ACC112 (cell line): ENCODE data around the gene CTSD.

Experiments used
- H2AFZ ChIP-seq: fragments of 200-600 bp; sonication (generic); one replicate; pipeline ENCODE4 v1.6.0; 2017; ENCODE audit warnings: antibody characterized with exemption, low read length; ENCODE audit not compliant: unreplicated experiment
- H3K27ac ChIP-seq: fragments of 200-600 bp; sonication (generic); 2 replicates; pipeline ENCODE4 v1.5.1; 2014; ENCODE audit warnings: low read depth, mild to moderate bottlenecking, antibody characterized with exemption, low read length, moderate library complexity
- H3K27me3 ChIP-seq: fragments of 200-600 bp; sonication (generic); 2 replicates; pipeline ENCODE4 v1.6.1; 2014; ENCODE audit warnings: mild to moderate bottlenecking, antibody characterized with exemption, low read length, moderate library complexity, mixed read lengths; ENCODE audit not compliant: insufficient read depth
- H3K36me3 ChIP-seq: fragments of 200-600 bp; sonication (generic); 2 replicates; pipeline ENCODE4 v1.6.1; 2016; ENCODE audit warnings: mild to moderate bottlenecking, antibody characterized with exemption, low read length, moderate library complexity, mixed read lengths; ENCODE audit not compliant: insufficient read depth
- H3K4me1 ChIP-seq: fragments of 200-600 bp; sonication (generic); one replicate; pipeline ENCODE4 v1.6.1; 2016; ENCODE audit warnings: low read length, mixed read lengths; ENCODE audit not compliant: insufficient read depth, unreplicated experiment, control insufficient read depth
- H3K4me3 ChIP-seq: fragments of 200-600 bp; sonication (generic); 2 replicates; pipeline ENCODE4 v1.5.1; 2014; ENCODE audit warnings: mild to moderate bottlenecking, low read depth, low read length
- H3K79me2 ChIP-seq: fragments of 200-600 bp; sonication (generic); one replicate; pipeline ENCODE4 v1.6.0; 2016; ENCODE audit warnings: low read length; ENCODE audit not compliant: control insufficient read depth, unreplicated experiment, insufficient read depth

CTSD gene

DNA sequence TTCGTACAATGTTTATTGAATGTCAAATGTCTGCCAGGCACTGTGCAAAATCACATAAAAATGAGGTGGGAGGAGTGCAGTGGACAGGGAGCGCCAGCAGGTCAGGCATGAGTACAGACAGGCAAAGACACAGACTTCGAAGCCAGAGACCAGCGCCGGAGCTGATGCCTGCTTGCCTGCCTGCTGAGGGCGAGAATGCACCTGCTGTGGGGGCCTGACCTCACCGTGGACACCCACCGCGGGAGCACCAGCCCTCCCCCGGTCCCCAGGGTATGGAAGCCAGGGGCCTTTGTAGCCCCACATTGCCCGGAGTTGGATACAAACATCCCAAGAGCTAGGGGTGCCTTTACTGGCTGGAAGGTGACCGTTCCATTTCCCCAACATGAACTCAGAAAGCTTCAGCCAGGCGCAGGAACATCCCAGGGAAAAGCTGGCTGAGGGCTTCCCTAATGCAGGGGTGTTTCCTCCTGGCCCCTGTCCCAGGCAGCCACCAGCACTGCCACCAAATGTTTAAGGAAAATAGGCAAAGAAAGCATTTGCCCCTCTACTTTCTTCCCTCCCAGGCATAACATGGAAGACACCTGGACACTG lies 31.2 kb downstream of the CTSD start:
- Histone ChIP-seq H3K36me3 (no peaks in the 10 kb centered on the region), H3K27ac (no peak overlapping the region), H3K4me1 (no peaks in the 10 kb centered on the region), H3K27me3 (peaks cover 76% of the 10 kb centered on the region), H3K79me2 (no peaks in the 10 kb centered on the region), H3K4me3 (no peak overlapping the region), H2AFZ (no peak overlapping the region)

DNA sequence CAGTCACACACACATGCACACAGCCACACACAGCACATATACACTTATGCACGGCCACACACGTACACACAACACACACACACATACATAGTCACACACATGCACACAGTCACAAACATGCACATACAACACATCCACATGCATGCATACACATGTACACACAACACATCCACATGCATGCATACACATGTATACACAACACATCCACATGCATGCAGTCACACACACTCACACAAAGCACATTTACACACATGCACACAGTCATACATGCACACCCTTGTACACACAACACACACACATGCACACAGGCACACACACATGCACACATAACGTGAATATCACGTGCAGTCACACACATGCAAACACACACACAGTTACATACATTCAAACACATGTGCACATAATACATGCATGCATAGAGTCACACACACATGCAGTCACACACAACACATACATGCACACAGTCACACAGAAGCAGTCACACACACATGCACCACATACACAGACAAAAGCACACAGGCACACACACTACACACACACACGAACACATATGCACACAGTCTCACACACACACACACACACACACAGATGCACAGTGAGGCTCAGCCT lies 32.2 kb downstream of the CTSD start:
- H3K79me2 ChIP-seq = no peaks in the 10 kb centered on the region
- H3K36me3 ChIP-seq = no peaks in the 10 kb centered on the region
- H3K4me3 ChIP-seq = no peak overlapping the region
- H2AFZ ChIP-seq = no peak overlapping the region
- H3K4me1 ChIP-seq = no peaks in the 10 kb centered on the region
- H3K27ac ChIP-seq = no peak overlapping the region
- peaks cover 70% of the 10 kb centered on the region for H3K27me3 ChIP-seq

DNA sequence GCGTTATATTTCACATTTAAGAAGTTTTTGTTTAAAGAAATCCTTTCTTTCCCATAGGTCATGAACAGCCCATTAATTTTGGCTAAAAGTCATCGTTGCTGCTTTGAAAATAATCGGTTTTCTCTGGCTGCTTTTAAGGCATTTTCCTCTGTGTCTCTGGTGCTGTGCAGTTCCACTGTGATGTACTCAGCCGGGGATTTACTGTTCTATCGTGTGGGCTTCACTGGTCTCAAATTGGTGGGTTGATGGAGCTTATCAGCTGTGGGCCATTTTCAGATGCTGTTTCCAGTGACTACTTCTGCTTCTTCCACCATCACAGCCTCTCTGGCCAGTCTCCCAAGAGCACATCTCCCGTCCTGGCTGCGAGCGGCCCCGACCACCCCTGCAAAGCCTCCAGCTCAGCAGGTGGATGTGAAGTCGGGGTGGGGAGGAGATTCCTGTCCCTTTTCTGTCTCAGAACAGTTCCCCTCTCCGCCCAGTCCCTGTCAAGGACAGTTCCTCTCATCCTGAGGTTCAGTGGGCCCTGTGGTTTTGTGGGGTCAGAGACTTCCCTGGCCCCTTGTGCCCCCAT lies 33.6 kb downstream of the CTSD start:
- H3K36me3 ChIP-seq = no peaks in the 10 kb centered on the region
- H3K79me2 ChIP-seq = no peaks in the 10 kb centered on the region
- no peaks in the 10 kb centered on the region for H3K4me1 ChIP-seq
- no peak overlapping the region for H3K27ac ChIP-seq
- H3K4me3 ChIP-seq = no peak overlapping the region
- H3K27me3 ChIP-seq = peaks cover 56% of the 10 kb centered on the region
- H2AFZ ChIP-seq = no peak overlapping the region

DNA sequence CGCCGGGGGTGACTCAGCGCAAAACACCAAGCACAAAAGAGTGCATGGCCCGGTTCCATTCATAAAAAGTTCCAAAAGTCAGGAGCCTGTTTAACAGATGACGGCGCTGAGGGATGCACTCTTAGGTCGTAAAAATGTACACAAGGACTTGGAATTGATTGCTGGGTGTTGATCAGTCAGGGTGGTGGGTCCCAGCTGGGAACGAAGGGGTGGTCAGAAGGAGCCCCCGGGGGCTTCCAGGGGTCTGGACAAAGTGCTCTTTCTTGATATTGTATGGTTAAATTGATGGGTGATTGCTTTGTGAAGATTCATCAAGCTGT lies 34.1 kb downstream of the CTSD start:
- Histone ChIP-seq H3K4me3 (no peak overlapping the region), H3K27me3 (peaks cover 53% of the 10 kb centered on the region), H3K36me3 (no peaks in the 10 kb centered on the region), H2AFZ (no peak overlapping the region), H3K4me1 (no peaks in the 10 kb centered on the region), H3K79me2 (no peaks in the 10 kb centered on the region), H3K27ac (no peak overlapping the region)

DNA sequence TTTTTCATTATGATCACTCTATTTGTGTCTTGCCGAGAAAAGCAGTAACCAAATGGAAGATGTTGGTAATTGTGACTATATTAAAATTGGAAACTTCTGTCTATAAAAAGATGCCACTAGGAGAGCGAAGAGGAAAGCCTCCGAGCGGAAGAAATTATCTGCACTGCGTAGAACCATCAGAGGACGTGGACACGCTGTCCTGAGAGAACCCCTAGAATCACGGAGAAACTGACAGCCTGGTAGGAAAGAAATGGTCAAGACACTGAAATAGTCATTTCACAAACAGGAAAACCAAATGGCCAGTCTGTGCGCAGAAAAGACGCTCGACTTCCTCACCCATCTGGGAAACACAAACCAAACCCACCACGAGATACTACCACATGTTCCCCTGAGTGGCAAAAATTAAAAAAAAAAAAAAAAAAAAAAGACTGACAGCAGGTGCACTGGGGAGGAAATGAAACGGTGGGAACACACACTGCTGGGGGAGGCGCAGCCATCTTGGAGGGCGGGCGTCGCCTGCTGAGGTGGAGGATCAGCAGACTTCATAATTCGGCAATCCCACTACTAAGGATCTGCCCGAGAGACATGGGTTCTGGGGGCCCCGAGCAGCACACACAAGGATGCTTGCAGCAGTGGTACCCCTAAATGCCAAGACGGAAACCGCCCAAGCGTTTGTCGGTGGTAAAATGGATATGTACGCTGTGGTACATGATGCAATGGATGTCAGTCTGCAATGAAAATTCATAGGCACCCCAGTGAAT lies 34.6 kb downstream of the CTSD start:
- no peak overlapping the region for H2AFZ ChIP-seq
- no peaks in the 10 kb centered on the region for H3K36me3 ChIP-seq
- peaks cover 48% of the 10 kb centered on the region for H3K27me3 ChIP-seq
- no peak overlapping the region for H3K27ac ChIP-seq
- H3K4me3 ChIP-seq = no peak overlapping the region
- H3K79me2 ChIP-seq = no peaks in the 10 kb centered on the region
- no peaks in the 10 kb centered on the region for H3K4me1 ChIP-seq

DNA sequence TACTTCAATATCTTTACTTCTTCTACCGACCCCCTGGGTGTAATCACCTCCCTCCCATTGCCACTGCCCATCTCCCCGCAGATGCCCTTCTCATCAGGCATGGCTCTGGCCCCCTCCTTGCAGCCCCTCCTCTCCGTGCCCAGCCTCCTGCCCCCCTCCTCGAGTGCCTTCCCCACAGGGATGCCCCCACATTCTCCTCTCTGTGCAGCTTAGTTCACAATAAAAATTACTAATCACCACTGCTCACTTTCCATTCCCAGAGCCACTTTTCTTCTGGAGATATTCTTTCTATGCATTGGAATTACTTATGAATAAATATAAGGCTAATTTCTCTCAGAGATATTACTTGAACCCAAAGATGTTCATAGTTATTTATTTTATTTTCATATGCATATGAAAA lies 35.4 kb downstream of the CTSD start:
- H3K27ac ChIP-seq = no peak overlapping the region
- H3K36me3 ChIP-seq = no peaks in the 10 kb centered on the region
- peaks cover 40% of the 10 kb centered on the region for H3K27me3 ChIP-seq
- no peaks in the 10 kb centered on the region for H3K4me1 ChIP-seq
- H3K79me2 ChIP-seq = no peaks in the 10 kb centered on the region
- no peak overlapping the region for H2AFZ ChIP-seq
- H3K4me3 ChIP-seq = no peak overlapping the region

DNA sequence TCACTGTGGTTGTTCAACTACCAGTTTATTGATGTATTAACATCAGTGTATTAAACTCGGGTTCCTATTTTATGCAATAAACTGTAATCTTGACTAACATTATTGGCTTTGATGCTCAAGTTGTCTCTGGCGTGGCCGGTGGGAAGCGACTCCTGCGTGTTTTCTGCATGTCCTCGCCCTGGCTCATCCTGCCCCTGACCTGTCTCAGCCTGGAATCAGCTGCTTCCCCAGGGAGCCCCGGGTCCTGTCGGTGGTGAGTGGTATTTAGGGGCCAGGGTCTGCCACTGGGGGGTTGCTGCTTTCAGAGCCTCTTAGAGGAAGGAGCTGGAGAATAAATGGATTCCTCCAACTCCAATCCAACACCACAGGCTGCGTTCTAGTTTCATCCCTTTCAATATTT lies 35.9 kb downstream of the CTSD start:
- H3K27ac ChIP-seq = no peak overlapping the region
- no peak overlapping the region for H3K4me3 ChIP-seq
- no peaks in the 10 kb centered on the region for H3K4me1 ChIP-seq
- no peaks in the 10 kb centered on the region for H3K36me3 ChIP-seq
- H2AFZ ChIP-seq = no peak overlapping the region
- no peaks in the 10 kb centered on the region for H3K79me2 ChIP-seq
- peaks cover 38% of the 10 kb centered on the region for H3K27me3 ChIP-seq

DNA sequence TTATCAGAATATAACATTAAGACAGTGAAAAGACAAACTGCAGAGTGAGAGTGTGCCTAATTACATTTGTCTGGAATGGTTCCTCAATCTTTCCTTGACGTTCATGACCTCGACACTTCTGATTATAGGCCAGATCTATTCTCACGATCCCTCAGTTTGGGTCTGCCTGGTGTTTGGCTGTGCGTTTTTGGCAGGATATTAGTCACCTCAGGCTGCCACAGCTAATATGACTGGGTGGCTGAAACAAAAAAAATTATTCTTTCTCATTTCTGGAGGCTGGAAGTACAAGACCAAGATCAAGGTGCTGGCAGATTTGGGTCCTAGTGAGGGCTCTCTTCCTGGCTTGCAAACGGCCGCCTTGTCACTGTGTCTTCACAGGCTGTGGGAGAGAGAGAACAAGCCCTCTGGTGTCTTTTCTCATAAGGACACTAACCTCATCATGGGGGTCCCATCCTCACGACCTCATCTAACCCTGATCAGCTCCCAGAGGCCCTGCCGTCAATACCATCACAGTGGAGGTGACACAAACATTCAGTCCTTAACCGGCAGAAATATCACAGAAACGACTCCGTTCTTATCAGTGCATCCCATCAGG lies 36.5 kb downstream of the CTSD start:
- Histone ChIP-seq H2AFZ (no peak overlapping the region), H3K27me3 (peaks cover 42% of the 10 kb centered on the region), H3K36me3 (no peaks in the 10 kb centered on the region), H3K27ac (no peak overlapping the region), H3K79me2 (no peaks in the 10 kb centered on the region), H3K4me1 (no peaks in the 10 kb centered on the region), H3K4me3 (no peak overlapping the region)

DNA sequence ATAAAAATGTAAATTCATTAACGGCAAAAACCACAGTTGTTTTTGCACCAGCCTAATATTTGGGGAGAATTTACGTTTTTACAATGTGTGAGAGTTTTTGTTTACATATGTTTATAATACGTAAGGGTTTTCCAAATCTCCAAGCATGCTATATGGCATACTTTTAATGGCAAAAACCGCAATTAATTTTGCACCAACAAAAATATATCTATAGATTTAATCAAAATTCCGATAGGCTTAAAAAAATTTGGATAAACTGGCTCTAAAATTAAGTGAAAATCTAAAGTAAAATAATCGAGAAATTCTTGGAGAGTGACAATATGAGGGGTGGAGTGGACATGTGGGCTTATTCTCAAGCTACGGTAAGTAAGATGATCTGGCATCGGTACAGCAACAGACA lies 43.9 kb downstream of the CTSD start:
- Histone ChIP-seq H3K4me1 (no peaks in the 10 kb centered on the region), H3K27me3 (peaks cover 40% of the 10 kb centered on the region), H3K27ac (no peak overlapping the region), H2AFZ (no peak overlapping the region), H3K79me2 (no peaks in the 10 kb centered on the region), H3K4me3 (no peak overlapping the region), H3K36me3 (no peaks in the 10 kb centered on the region)

DNA sequence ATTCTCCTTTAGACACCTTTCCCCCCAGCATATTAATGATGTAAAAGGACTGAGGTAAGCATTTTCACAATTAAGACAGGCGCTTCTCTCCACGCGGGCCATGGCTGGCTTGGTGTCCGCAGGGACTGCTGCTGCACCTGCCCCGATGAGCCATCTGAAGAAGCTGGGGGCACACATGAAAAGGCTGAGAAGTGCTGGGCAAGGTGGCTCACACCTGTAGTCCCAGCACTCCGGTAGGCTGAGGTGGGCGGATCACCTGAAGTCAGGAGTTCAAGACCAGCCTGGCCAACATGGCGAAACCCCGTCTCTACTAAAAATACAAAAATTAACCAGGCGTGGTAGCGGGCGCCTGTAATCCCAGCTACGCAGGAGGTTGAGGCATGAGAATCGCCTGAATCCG lies 45.4 kb downstream of the CTSD start:
- Histone ChIP-seq H3K36me3 (no peaks in the 10 kb centered on the region), H3K4me1 (no peaks in the 10 kb centered on the region), H3K4me3 (no peak overlapping the region), H3K27ac (no peak overlapping the region), H3K27me3 (peaks cover 47% of the 10 kb centered on the region), H3K79me2 (no peaks in the 10 kb centered on the region), H2AFZ (no peak overlapping the region)
